ENCODE data around the gene GPR83. TPM values are rescaled to one million over a fixed set of nuclear protein-coding genes. Genes with fewer than 3 reads are reported as not detected.
A peak's percentile ranks its signal among the peaks of the same experiment; 100 is the strongest.
"Not testable (repeated sequence)": the region's sequence is repeated elsewhere in the genome, so short reads cannot be mapped to it uniquely, and the experiment has no call there.

The GPR83 gene
- under 1 TPM; 0.61 to 0.79 (median 0.67) TPM for polyA plus RNA-seq (ENCODE audit: insufficient read length in 3 of 3)

GRCh38 chr11:94400839-94401772 lies at the start of gene GPR83:
Gene GPR83, minus strand, starts transcription at chr11:94401419. Its CDS starts 172 bp downstream, at chr11:94401247.
- peak in 1 of 3 donors; percentile 27 for DNase-seq (ENCODE audit: low read depth in 3 of 3, low spot score in 2 of 3)

DNA sequence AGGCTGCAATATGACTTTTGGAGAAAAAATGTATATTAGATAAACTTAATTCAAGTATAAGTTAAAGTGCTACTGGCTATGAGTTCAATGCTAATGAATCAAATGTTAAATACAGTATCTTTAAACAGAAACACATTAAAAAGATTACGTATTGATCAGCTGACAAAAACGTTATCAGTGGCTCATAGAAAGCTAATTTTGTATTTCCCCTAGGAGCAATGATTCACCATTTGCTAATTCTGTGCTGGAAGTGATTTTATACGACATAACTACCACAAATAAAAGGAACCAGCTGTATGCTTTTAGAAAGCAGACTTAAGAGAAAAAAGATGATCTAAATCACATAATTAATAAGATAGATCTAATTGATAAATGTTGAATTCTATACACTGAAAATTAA lies 48.8 kb upstream of the GPR83 start:
- DNase-seq (ENCODE audit: low read depth in 3 of 3, low spot score in 2 of 3), result no peak

GRCh38 chr11:94449437-94449836 lies 48.2 kb upstream of the GPR83 start:
- no peak for DNase-seq (ENCODE audit: low read depth in 3 of 3, low spot score in 2 of 3)

DNA sequence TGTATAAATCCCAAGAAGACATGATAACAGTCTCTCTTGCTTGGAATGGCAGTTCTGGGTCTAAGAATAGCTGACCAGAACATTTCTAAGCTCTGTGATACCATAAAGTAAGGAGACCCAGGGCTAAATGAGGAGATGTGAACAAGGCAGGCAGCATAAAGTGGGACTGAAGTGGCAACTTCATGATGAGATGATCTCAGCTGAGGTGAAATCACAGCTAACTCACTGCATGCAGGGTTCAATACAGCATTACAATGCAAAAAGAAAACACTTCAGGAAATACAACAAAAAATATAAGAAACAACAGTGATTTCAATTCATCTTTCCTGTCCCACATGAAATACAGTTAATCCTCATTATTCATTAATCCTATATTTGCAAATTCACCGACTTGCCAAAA lies 47.8 kb upstream of the GPR83 start:
- DNase-seq (ENCODE audit: low read depth in 3 of 3, low spot score in 2 of 3), result no peak

GRCh38 chr11:94447149-94447548 lies 45.9 kb upstream of the GPR83 start:
- DNase-seq (ENCODE audit: low read depth in 3 of 3, low spot score in 2 of 3), result no peak

GRCh38 chr11:94445641-94446040 lies 44.4 kb upstream of the GPR83 start:
- DNase-seq (ENCODE audit: low read depth in 3 of 3, low spot score in 2 of 3), result no peak

DNA sequence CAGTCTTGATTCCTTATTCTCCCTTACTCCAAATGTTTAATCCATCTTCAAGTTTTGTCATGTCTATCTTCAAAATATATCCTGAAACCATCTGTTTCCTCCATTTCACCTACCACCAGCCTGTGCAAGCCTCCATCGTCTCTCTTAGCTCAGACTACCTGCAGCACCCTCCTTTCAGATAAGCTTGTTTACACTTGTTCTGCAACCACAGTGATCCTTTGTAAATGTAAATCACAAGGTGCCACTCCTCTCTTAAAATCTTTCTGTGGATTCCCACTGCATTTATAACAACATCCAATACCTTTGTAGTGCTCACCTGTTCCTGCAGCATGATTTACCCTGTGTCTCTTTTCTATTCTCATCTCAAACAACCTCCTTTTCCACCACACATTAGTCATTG lies 31.8 kb upstream of the GPR83 start:
- DNase-seq (ENCODE audit: low read depth in 3 of 3, low spot score in 2 of 3), result no peak

- no peak for DNase-seq (ENCODE audit: low read depth in 3 of 3, low spot score in 2 of 3)
Observed at GRCh38 chr11:94424662-94425061, 23.4 kb upstream of the GPR83 start.

GRCh38 chr11:94424011-94424410 lies 22.8 kb upstream of the GPR83 start:
- DNase-seq (ENCODE audit: low read depth in 3 of 3, low spot score in 2 of 3), result no peak

- DNase-seq (ENCODE audit: low read depth in 3 of 3, low spot score in 2 of 3), result peak in 1 of 3 donors; percentile 47
Observed at GRCh38 chr11:94423507-94423906, 22.3 kb upstream of the GPR83 start.

- DNase-seq (ENCODE audit: low read depth in 3 of 3, low spot score in 2 of 3), result no peak
Observed at GRCh38 chr11:94418123-94418765, 17.0 kb upstream of the GPR83 start.

- peak in 1 of 3 donors; percentile 29 for DNase-seq (ENCODE audit: low read depth in 3 of 3, low spot score in 2 of 3)
Observed at GRCh38 chr11:94417386-94417987, 16.3 kb upstream of the GPR83 start.

DNA sequence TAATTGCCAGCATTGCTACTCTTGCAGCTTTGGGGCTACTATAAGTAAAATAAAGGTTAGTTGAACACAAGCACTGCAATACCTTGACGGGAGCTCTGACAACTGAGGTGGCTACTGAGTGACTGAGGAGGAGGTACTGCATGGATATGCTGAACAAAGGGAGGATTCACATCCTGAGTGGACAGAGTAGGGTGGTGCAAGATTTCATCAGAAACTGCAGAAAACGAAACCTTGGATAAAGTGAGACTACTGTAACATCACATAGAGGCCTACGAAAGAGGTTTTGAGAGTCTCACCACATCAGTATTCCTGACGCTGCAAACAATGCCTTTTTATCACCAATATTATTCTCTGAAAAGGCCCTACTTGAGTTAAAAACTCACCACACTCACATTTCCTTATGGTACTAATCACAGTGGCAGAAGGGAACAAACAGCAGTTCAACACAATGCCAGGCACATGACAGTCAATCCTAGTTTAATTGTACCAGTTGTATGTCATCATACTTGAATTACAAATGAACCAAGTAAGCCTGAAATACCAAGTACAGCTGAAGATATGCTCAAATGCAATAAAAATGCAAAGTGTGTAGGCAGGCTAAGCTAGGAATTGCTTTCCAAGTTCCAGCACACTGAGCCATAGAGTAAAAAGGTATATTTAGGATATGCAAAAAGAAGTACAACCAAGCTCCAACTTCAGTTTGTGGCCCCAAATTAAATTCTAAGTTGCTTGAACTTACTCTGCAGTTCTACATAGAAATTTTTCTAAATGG lies 4.0 kb upstream of the GPR83 start:
- DNase-seq (ENCODE audit: low read depth in 3 of 3, low spot score in 2 of 3), result no peak

GRCh38 chr11:94402355-94402754 lies 1.1 kb upstream of the GPR83 start:
- no peak for DNase-seq (ENCODE audit: low read depth in 3 of 3, low spot score in 2 of 3)

DNA sequence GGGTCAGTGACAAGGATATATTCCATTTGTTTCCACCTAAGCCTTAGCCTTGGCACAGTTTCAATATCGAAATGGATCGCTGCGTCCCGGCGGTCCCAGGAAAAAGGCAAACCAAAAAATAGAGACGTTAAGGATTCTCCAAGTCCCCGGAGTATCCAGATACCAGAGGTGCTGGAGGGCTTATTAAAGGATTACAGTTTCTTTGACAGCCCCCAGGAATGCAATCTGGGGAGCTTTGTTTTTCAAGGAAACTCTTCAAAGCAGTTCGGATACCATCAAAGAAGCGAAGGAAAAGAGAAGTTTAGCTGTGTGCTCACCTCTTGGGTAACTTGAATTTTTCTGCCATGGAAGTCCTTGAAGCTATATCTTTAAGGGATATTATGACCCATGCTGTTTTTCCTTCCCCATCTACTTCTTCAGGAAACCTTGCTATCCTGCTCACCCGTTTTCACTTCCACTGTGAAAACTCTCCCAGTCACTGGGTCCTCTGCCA lies 600 bp upstream of the GPR83 start:
- DNase-seq (ENCODE audit: low read depth in 3 of 3, low spot score in 2 of 3), result no peak

- DNase-seq (ENCODE audit: low read depth in 3 of 3, low spot score in 2 of 3), result no peak
Observed at GRCh38 chr11:94400457-94400838, 771 bp downstream of the GPR83 start.

DNA sequence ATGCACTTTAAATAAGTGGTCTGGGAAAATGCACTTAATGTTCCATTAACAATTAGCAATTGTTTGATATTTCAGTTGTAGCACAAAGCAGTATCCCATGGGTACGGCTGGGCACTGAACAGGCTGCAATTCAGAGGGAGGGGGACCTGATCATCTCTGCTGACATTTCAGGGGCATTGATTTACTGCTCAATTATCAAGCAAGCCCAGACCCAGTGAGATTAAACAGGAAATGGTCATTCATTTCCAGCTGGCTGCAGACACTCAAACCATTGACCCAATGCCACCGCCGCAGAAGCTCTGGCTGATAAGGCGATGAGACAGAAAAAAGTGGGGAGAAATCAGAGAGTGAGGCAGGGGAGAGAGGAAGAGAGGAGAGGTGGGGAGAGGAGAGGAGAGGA lies 1.2 kb downstream of the GPR83 start:
- no peak for DNase-seq (ENCODE audit: low read depth in 3 of 3, low spot score in 2 of 3)

DNA sequence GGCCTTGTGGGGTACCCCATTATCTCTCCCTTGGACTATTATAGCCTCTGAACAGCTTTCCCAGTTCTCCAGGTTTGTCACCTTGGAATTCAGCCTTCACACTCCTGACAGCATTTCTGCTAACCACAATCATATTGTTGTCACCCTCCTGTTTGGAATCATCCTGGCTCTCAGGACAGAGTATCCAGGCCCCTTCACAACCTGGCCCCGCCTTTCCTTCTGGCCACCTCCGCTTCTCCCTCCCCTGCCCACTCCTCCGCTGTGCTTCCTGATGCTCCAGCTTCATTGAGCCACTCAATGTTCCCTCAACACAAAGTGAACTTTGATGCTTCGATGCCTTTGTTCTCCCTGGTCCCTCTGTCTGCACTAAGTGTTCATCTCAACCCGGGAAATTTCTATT lies 3.1 kb downstream of the GPR83 start:
- DNase-seq (ENCODE audit: low read depth in 3 of 3, low spot score in 2 of 3), result no peak

GRCh38 chr11:94396282-94396681 lies 4.9 kb downstream of the GPR83 start:
- no peak for DNase-seq (ENCODE audit: low read depth in 3 of 3, low spot score in 2 of 3)

GRCh38 chr11:94391937-94392336 lies 9.3 kb downstream of the GPR83 start:
- not testable (repeated sequence) for DNase-seq (ENCODE audit: low read depth in 3 of 3, low spot score in 2 of 3)

GRCh38 chr11:94379613-94380012 lies 21.6 kb downstream of the GPR83 start:
- no peak for DNase-seq (ENCODE audit: low read depth in 3 of 3, low spot score in 2 of 3)
